ENCODE results near the gene RCAN1. TPM values are rescaled to one million over a fixed set of nuclear protein-coding genes. Genes with fewer than 3 reads are reported as not detected.

Gene RCAN1
- total and polyA plus RNA-seq, 2 of the 8 experiments (the other 6 are each of a cell fraction or from before 2014, with no cell fraction given) = 1.7 to 6.4 TPM

- no peak for TF ChIP-seq SUZ12 (IDR thresholded peaks at IDR 0.05; ENCODE audit: low read length)
These were observed 105.8 kb downstream of the RCAN1 start (continued) for GRCh38 chr21:34509151-34509550.
